NCI-H1417 (cell line): ENCODE data around the gene ZSCAN2.

Experiments
- DNase-seq, 3 experiments: peaks; one replicate each; lab custom pipeline; 2025; lab: John Stamatoyannopoulos, UW

The ZSCAN2 gene

GRCh38 chr15:84598993-84599392 is 1.8 kb upstream of the ZSCAN2 start:
- peak in 2 of 3 experiments; percentile 11 to 57 for DNase-seq

- DNase-seq, result peak in 2 of 3 experiments; percentile 63 to 74
Observed at GRCh38 chr15:84599906-84600305, 903 bp upstream of the ZSCAN2 start.

- DNase-seq, result peak; percentile 60 to 93 (median 93)
Observed at GRCh38 chr15:84600331-84600686, 500 bp upstream of the ZSCAN2 start.

GRCh38 chr15:84601555-84601838 is 688 bp downstream of the ZSCAN2 start:
- no peak for DNase-seq

- no peak for DNase-seq
Observed at GRCh38 chr15:84603630-84604379, 3.0 kb downstream of the ZSCAN2 start.

- DNase-seq, result no peak
Observed at GRCh38 chr15:84604826-84605553, 4.2 kb downstream of the ZSCAN2 start.

- no peak for DNase-seq
Observed at GRCh38 chr15:84605554-84605882, 4.7 kb downstream of the ZSCAN2 start.

GRCh38 chr15:84606653-84607120 is 5.9 kb downstream of the ZSCAN2 start:
- DNase-seq, result no peak

- no peak for DNase-seq
Observed at GRCh38 chr15:84608707-84609284, 8.0 kb downstream of the ZSCAN2 start.

- DNase-seq, result no peak
Observed at GRCh38 chr15:84609818-84610525, 9.2 kb downstream of the ZSCAN2 start.

GRCh38 chr15:84611631-84612030 is 10.8 kb downstream of the ZSCAN2 start:
- no peak for DNase-seq

GRCh38 chr15:84616235-84616634 is 15.4 kb downstream of the ZSCAN2 start:
- DNase-seq, result no peak

GRCh38 chr15:84620626-84621025 is 19.8 kb downstream of the ZSCAN2 start:
- no peak for DNase-seq

GRCh38 chr15:84621358-84621979 is 20.7 kb downstream of the ZSCAN2 start:
- DNase-seq, result no peak

- no peak for DNase-seq
Observed at GRCh38 chr15:84624359-84624758, 23.6 kb downstream of the ZSCAN2 start.

- no peak for DNase-seq
Observed at GRCh38 chr15:84625123-84625522, 24.3 kb downstream of the ZSCAN2 start.

GRCh38 chr15:84629033-84629432 is 28.2 kb downstream of the ZSCAN2 start:
- DNase-seq, result no peak

GRCh38 chr15:84631706-84632272 is 31.0 kb downstream of the ZSCAN2 start:
- DNase-seq, result no peak

- DNase-seq, result peak; percentile 46 to 82 (median 80)
Observed at GRCh38 chr15:84633311-84634227, 32.8 kb downstream of the ZSCAN2 start.

- DNase-seq, result peak in 1 of 3 experiments; percentile 55
Observed at GRCh38 chr15:84634228-84634837, 33.5 kb downstream of the ZSCAN2 start.
